GM04504 (cell line): ENCODE data around the gene CRACDL.
"Not testable (repeated sequence)": the region's sequence is repeated elsewhere in the genome, so short reads cannot be mapped to it uniquely, and the experiment has no call there.

Experiments
- DNase-seq: peaks from one replicate; pipeline ENCODE4 v3.0.0-alpha.2; 2012; ENCODE audit warnings: low read depth

The CRACDL gene

DNA sequence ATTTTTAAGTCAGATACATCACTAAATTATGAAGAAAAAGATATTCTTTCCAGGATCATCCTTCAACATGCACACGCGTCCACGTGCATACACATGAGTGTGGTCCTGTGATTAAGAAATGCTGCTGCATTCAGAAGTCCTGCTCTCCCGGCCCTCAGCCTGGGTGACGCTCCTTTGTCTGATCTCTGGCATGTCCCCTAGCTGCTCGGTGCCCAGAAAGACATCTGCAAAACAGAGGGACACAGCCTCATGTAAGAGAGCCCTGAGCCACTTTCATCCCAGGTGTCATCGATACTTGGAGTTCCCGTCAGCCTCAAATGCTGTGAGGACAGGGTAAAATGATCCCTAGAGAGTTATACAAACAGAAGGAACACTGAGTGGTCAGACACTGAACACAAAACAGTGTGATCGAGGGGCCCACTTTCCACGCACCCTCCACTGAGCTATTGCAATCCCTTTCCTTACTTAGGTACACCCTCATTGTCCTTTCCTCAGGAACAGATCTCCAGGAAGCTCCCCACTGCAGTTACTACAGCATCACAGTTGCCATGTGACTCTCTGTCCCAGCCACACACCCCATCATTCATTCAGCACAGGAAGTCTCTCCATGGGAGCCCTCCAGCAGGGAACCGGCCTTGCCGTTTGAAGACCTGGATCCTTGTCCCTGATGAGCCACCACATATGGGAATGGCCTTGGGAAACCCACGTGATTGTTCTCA is 32.1 kb downstream of the CRACDL start:
- DNase-seq, result no peak

GRCh38 chr2:98903064-98903355 is 33.0 kb downstream of the CRACDL start:
- no peak for DNase-seq

GRCh38 chr2:98902209-98903063 is 33.6 kb downstream of the CRACDL start:
- no peak for DNase-seq

- no peak for DNase-seq
Observed at GRCh38 chr2:98901702-98902101, 34.3 kb downstream of the CRACDL start.

GRCh38 chr2:98901291-98901690 is 34.7 kb downstream of the CRACDL start:
- DNase-seq, result no peak

DNA sequence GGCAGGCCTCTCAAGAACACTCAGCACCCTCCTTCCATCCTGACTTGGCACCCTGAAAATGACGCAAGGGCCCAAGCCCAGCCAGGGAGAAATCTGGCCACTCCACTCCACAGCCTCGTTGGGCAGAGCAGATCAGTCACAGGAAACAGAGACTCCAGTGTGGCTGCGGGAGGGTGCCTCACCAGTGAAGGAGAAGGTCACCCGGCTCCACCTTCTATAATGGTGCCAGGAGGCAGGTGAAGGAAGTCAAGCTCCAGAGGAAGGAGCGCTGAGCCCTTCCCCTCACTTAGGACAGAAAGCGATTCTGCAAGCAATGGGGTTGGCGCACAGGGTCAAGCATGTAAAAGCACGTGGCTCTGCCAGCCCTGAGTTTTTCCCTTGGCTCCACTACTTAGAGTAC is 35.3 kb downstream of the CRACDL start:
- no peak for DNase-seq

- DNase-seq, result not testable (repeated sequence)
Observed at GRCh38 chr2:98899703-98900078, 36.3 kb downstream of the CRACDL start.

- DNase-seq, result no peak
Observed at GRCh38 chr2:98899041-98899702, 36.9 kb downstream of the CRACDL start.

- DNase-seq, result no peak
Observed at GRCh38 chr2:98898423-98898841, 37.6 kb downstream of the CRACDL start.

DNA sequence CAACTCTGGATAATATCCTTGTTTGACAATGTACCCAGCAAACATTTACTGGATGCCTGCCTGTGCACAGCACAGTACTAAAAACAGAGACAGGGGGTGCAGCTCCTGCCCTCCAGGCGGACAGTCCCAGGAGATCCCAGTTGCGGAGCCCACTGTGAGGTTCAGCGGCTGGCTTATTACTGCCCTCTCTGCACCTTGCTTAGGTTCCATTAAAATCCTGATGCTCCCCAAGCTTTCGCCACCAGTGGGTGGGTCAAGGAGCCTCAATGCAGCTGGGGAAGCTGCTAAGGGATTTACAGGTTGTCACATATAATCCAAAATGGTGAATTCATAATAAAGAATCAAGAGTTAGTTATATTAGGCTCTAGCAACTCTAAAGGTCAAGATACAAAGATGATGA is 38.3 kb downstream of the CRACDL start:
- DNase-seq, result no peak

- no peak for DNase-seq
Observed at GRCh38 chr2:98896944-98897343, 39.1 kb downstream of the CRACDL start.

- no peak for DNase-seq
Observed at GRCh38 chr2:98896416-98896815, 39.6 kb downstream of the CRACDL start.

DNA sequence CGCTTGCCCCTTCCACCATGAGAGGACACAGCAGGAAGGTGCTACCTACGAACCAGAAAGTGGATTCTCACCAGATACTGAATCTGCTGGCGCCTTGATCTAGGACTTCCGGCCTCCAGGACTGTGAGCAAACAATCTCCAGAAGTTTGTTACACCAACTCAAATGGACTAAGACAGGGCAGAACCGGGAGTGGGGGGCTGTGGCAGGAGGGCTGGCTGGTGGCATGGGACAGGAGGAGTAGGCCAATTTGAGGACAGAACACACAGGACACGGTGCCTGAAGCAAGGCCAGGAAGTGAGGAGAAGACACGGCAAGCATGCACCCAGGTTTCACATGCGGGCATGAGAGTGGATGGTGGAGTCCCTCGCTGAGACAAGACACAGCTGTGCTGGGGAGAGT is 40.1 kb downstream of the CRACDL start:
- no peak for DNase-seq

GRCh38 chr2:98895221-98895620 is 40.8 kb downstream of the CRACDL start:
- DNase-seq, result no peak

DNA sequence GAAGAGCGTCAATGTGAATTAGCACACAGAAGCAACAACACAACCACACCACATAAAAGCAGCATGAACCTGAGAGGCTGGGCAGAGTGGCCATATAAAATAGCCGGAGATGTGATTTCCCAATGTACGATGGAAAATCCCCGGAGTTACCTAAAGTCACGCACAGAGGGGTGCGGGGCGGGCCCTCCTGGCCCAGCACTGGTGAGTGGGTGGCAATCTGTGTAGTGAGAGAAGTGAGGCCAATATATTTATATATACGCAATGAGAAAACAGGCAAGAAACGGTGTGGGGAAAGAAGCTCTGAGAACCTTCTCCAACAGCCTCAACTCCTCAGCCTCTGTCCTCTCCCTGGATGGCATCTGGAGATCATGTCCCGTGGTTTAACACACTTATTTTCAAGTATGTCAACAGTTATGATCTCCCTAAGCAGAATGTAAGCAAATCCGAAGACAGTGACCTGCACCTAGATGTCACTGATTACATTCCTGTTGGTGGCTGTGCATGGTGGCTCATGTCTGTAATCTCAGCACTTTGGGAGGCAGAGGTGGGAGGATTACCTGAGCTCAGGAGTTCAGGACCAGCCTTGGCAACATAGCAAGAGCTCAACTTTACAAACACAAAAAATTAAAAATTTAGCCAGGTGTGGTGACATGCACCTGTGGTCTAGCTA is 41.6 kb downstream of the CRACDL start:
- no peak for DNase-seq

DNA sequence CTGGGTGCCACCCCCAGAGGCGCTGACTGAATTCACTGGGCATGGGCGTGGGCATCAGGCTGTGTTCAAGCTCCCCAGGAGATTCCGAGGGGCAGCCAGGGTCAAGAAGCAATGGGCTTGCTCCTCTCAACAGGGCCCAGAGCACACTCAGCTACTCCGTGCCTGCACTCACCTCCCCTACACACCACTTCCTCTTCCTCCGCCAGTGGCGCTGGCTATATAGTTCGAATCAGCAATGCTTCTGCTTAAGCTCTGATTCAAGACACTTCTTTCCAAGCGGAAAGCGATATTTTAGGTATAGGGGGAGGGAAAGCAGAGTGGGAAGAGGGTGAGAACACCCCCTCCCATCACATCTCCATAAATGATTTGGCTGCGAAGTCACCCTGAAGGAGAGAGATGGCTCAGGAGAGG is 42.1 kb downstream of the CRACDL start:
- DNase-seq, result no peak

DNA sequence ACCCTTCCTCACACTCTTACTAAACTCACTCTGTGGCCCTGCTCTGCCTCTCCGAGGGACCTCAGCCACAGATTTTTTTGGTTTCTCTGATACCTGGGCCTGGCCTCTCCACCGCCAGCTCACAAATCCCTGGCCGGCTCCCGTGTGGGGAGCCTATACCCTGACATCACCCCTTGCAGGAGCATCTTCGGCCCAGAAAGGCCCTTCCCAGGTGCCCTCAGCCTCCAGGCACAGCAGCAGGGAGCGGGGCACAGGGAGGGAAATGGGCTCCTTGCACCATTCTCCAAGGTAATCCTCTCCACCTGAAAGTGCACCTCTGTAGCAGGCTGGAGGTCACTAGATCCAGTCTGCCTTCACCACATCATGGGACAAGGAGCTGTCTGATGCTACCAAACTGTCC is 43.2 kb downstream of the CRACDL start:
- DNase-seq, result no peak

- DNase-seq, result no peak
Observed at GRCh38 chr2:98891591-98891990, 44.4 kb downstream of the CRACDL start.

DNA sequence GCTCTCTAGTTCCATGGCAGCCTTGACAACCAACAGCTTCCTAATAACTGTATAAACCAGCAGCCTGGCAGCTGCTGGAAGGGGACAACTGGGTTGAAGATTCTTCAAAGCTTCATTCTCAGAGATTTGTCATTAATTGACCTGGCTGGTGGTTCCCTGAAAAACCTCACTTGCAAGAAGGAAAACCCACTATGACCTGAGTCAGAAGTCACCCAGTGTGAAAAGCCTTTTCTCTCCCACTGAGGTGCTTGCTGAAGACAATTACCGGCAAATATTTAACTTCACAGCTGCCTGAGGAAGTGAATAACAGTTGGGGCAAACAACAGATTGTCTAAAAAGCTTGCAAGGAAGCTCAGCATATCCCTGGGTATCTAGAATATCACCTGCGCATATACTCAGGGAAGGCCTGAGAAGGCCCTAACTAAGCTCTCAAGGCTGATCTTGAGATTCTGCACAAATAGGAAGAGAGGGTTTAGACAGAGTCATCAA is 49.9 kb downstream of the CRACDL start:
- no peak for DNase-seq

GRCh38 chr2:98884658-98885057 is 51.4 kb downstream of the CRACDL start:
- no peak for DNase-seq

GRCh38 chr2:98883780-98884211 is 52.2 kb downstream of the CRACDL start:
- no peak for DNase-seq
